HG02763 (cell line): ENCODE results near the gene GNAI1.

Source experiments
- ATAC-seq: cut with Tn5 transposase; IDR thresholded peaks from one replicate; pipeline ENCODE4 v1.9.1; 2021; ENCODE audit warnings: mild to moderate bottlenecking, moderate library complexity; ENCODE audit not compliant: unreplicated experiment

Gene GNAI1

GRCh38 chr7:80134536-80135308 lies at the start of gene GNAI1:
Gene GNAI1 (plus strand): TSS chr7:80134831. CDS start chr7:80135161, 330 bp downstream.
- ATAC-seq = no peak

- no peak for ATAC-seq
Measured at GRCh38 chr7:80087051-80087770, 47.4 kb upstream of the GNAI1 start.

- no peak for ATAC-seq
Measured at GRCh38 chr7:80087771-80088170, 46.9 kb upstream of the GNAI1 start.

- no peak for ATAC-seq
Measured at GRCh38 chr7:80088705-80089104, 45.9 kb upstream of the GNAI1 start.

GRCh38 chr7:80089366-80089765 lies 45.3 kb upstream of the GNAI1 start:
- ATAC-seq = no peak

- no peak for ATAC-seq
Measured at GRCh38 chr7:80093349-80093748, 41.3 kb upstream of the GNAI1 start.

- ATAC-seq = no peak
Measured at GRCh38 chr7:80095545-80095944, 39.1 kb upstream of the GNAI1 start.

GRCh38 chr7:80097756-80098155 lies 36.9 kb upstream of the GNAI1 start:
- no peak for ATAC-seq

GRCh38 chr7:80098795-80099194 lies 35.8 kb upstream of the GNAI1 start:
- no peak for ATAC-seq

- no peak for ATAC-seq
Measured at GRCh38 chr7:80100254-80100653, 34.4 kb upstream of the GNAI1 start.

GRCh38 chr7:80105701-80106408 lies 28.8 kb upstream of the GNAI1 start:
- no peak for ATAC-seq

GRCh38 chr7:80106498-80107113 lies 28.0 kb upstream of the GNAI1 start:
- no peak for ATAC-seq

- ATAC-seq = no peak
Measured at GRCh38 chr7:80107278-80107677, 27.4 kb upstream of the GNAI1 start.

- ATAC-seq = no peak
Measured at GRCh38 chr7:80110376-80110775, 24.3 kb upstream of the GNAI1 start.

GRCh38 chr7:80114159-80114558 lies 20.5 kb upstream of the GNAI1 start:
- ATAC-seq = no peak

- no peak for ATAC-seq
Measured at GRCh38 chr7:80124526-80125264, 9.9 kb upstream of the GNAI1 start.

- no peak for ATAC-seq
Measured at GRCh38 chr7:80127412-80128160, 7.0 kb upstream of the GNAI1 start.

GRCh38 chr7:80128918-80129317 lies 5.7 kb upstream of the GNAI1 start:
- ATAC-seq = no peak

- no peak for ATAC-seq
Measured at GRCh38 chr7:80129785-80130184, 4.8 kb upstream of the GNAI1 start.
